GM18502 (cell line): ENCODE data around the gene MARK3.

Source experiments
- ATAC-seq: cut with Tn5 transposase; IDR thresholded peaks from one replicate; pipeline ENCODE4 v1.9.1; 2021; ENCODE audit warnings: mild to moderate bottlenecking; ENCODE audit not compliant: unreplicated experiment, poor library complexity

The MARK3 gene

GRCh38 chr14:103533137-103533998 lies 148.2 kb downstream of the MARK3 start:
- no peak for ATAC-seq

GRCh38 chr14:103533999-103534575 lies 148.9 kb downstream of the MARK3 start:
- ATAC-seq, result no peak

GRCh38 chr14:103534576-103535061 lies 149.4 kb downstream of the MARK3 start:
- ATAC-seq, result no peak

GRCh38 chr14:103535081-103535890 lies 150.1 kb downstream of the MARK3 start:
- ATAC-seq, result no peak

- ATAC-seq, result no peak
Measured at GRCh38 chr14:103535891-103536565, 150.8 kb downstream of the MARK3 start.

GRCh38 chr14:103536693-103537092 lies 151.5 kb downstream of the MARK3 start:
- ATAC-seq, result no peak

GRCh38 chr14:103537175-103537990 lies 152.2 kb downstream of the MARK3 start:
- ATAC-seq, result no peak

GRCh38 chr14:103538291-103539055 lies 153.3 kb downstream of the MARK3 start:
- ATAC-seq, result no peak

- ATAC-seq, result no peak
Measured at GRCh38 chr14:103539056-103539825, 154.0 kb downstream of the MARK3 start.

- no peak for ATAC-seq
Measured at GRCh38 chr14:103540821-103541708, 155.8 kb downstream of the MARK3 start.

GRCh38 chr14:103541709-103542604 lies 156.7 kb downstream of the MARK3 start:
- no peak for ATAC-seq

- no peak for ATAC-seq
Measured at GRCh38 chr14:103542605-103543088, 157.4 kb downstream of the MARK3 start.

GRCh38 chr14:103543140-103543539 lies 157.9 kb downstream of the MARK3 start:
- no peak for ATAC-seq

GRCh38 chr14:103543721-103544387 lies 158.6 kb downstream of the MARK3 start:
- ATAC-seq, result no peak
